Kidney (tissue), 14 donors: Measurements from ENCODE around the gene GLIPR1L1. TPM values are rescaled to one million over a fixed set of nuclear protein-coding genes. Genes with fewer than 3 reads are reported as not detected.
"Not testable (repeated sequence)": the region's sequence is repeated elsewhere in the genome, so short reads cannot be mapped to it uniquely, and the experiment has no call there.

Source experiments
- DNase-seq, 5 donors: peaks; one replicate each; pipeline ENCODE4 v3.0.0-alpha.2; 2013 to 2020
- FAIRE-seq: peaks from 2 replicates; lab custom pipeline; 2012; peaks lifted over from hg19 to GRCh38; lab: Jason Lieb, UNC
- H3K27ac ChIP-seq, 2 donors: one replicate each; pipeline ENCODE4 v1.7.0; 2013; ENCODE audit warnings: low read depth in 2 of 2, low read length in 2 of 2, inconsistent platforms in 1 of 2
- H3K27me3 ChIP-seq: one replicate; pipeline ENCODE4 v1.7.1; 2013; ENCODE audit warnings: low read length, inconsistent platforms; ENCODE audit not compliant: control insufficient read depth, insufficient read depth
- H3K36me3 ChIP-seq, 3 donors: one replicate each; pipeline versions ENCODE4 v1.7.0 to v1.7.1; 2013; ENCODE audit warnings: low read length in 3 of 3, control low read depth in 1 of 3, inconsistent platforms in 1 of 3; ENCODE audit not compliant: insufficient read depth in 3 of 3, control insufficient read depth in 2 of 3
- H3K4me1 ChIP-seq, 3 donors: one replicate each; pipeline versions ENCODE4 v1.7.0 to v1.7.1; 2013; ENCODE audit warnings: low read length in 3 of 3, inconsistent platforms in 1 of 3, low read depth in 1 of 3; ENCODE audit not compliant: control insufficient read depth in 2 of 3, insufficient read depth in 2 of 3
- H3K4me3 ChIP-seq, 3 donors: one replicate each; pipeline versions ENCODE4 v1.7.0 to v1.8.1; 2013; ENCODE audit warnings: low read length in 3 of 3, control low read depth in 1 of 3, inconsistent platforms in 1 of 3
- H3K9ac ChIP-seq, 3 donors: one replicate each; pipeline versions ENCODE4 v1.7.0 to v1.7.1; 2013; ENCODE audit warnings: low read length in 3 of 3, control low read depth in 1 of 3, inconsistent platforms in 1 of 3
- H3K9me3 ChIP-seq, 3 donors: one replicate each; pipeline versions ENCODE4 v1.7.0 to v1.7.1; 2013; ENCODE audit warnings: low read length in 3 of 3, control low read depth in 1 of 3, inconsistent platforms in 1 of 3; ENCODE audit not compliant: control insufficient read depth in 2 of 3, insufficient read depth in 1 of 3
- CTCF ChIP-seq: IDR thresholded peaks from 3 replicates; pipeline ENCODE4 v1.5.1; 2012; ENCODE audit warnings: mild to moderate bottlenecking, moderate library complexity, borderline replicate concordance; ENCODE audit not compliant: insufficient read depth; ENCODE audit errors: extremely low read depth
- intact Hi-C: fragments of 100-400 bp; cut with DNase I; formaldehyde crosslinking; loops from one replicate; pipeline ENCODE4 v1.11.1; 2022
- polyA plus RNA-seq: library from polyadenylated mRNA; stranded (reverse); fragments of 350-450 nt; fragmentation: Illumina TruSeq; extraction: RNeasy Lipid Tissue Mini Kit (QIAGEN cat#74804); gene quantifications from one replicate; pipeline ENCODE4 v1.2.3, GENCODE V29; 2014; ENCODE audit warnings: low read depth, low replicate concordance; ENCODE audit not compliant: insufficient read depth
- total RNA-seq: library from RNA; stranded (reverse); fragmentation: NEBNext Ultra II Directional; extraction: Animal tissue kit (Norgen Biotek cat#: 25700); gene quantifications from one replicate; pipeline ENCODE4 v1.2.1, GENCODE V29; 2021
- donor health status: control.
- donor health status: control.
- donor health status: control.
- donor health status: control.
- donor health status: control.
- donor health status: DM: yes; HTN: yes; CAD: no.
- donor health status: Normal renal cell carcinoma (clear cell type).

GLIPR1L1 gene
- total and polyA plus RNA-seq, 2 donors from 2014 or later = not detected

GRCh38 chr12:75337905-75338304 is 3.4 kb downstream of the GLIPR1L1 start:
- Histone ChIP-seq H3K27ac (no peak overlapping the region), H3K9ac (no peak overlapping the region), H3K4me3 (no peak overlapping the region), H3K27me3 (no peaks in the 10 kb centered on the region), H3K4me1 (peaks cover 0 to 6% (median 0%) of the 10 kb centered on the region in 3 donors), H3K9me3 (no peaks in the 10 kb centered on the region), H3K36me3 (no peaks in the 10 kb centered on the region)
- DNase-seq = no peak
- no peak for TF ChIP-seq CTCF
- FAIRE-seq = peak; percentile 50
- intact Hi-C loops = no loop called here

DNA sequence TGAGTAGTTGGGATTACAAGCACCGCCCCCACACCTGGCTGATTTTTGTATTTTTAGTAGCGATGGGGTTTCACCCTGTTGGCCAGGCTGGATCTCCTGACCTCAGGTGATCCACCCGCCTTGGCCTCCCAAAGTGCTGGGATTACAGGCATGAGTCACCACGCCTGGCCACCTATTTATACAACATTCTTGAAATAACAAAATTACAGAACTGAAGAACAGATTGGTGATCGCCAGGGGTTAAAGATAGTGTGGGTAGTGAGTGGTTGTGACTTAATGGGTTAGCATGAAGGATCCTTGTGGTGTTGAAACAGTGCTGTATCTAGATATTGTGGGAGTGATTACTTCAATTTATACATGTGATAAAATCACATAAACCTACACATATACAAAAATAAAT is 7.4 kb downstream of the GLIPR1L1 start:
- H3K27ac ChIP-seq = no peak overlapping the region
- H3K27me3 ChIP-seq = no peaks in the 10 kb centered on the region
- FAIRE-seq (no peak), DNase-seq (no peak)
- no peaks in the 10 kb centered on the region for H3K9me3 ChIP-seq
- H3K4me3 ChIP-seq = no peak overlapping the region
- H3K9ac ChIP-seq = no peak overlapping the region
- intact Hi-C loops = no loop called here
- H3K4me1 ChIP-seq = no peaks in the 10 kb centered on the region
- no peak for TF ChIP-seq CTCF
- no peaks in the 10 kb centered on the region for H3K36me3 ChIP-seq

DNA sequence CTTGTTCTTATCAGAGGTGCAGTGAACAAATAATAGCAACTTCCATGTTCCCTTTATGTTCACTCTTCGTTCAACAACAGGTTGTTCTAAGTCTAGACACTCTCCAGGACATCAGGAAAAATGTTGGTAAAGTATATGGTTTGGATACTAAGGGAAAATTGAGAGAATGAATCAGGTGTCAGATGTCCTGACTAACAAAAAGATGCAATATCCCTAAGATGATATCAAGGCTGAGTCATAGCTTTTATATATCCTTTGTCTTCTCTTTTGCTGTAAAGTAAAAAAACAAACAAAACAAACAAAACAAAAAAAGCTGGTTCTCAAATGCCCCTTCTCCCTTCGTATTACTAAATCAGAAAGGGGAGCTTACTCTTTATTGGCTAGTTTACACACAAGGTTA is 11.1 kb downstream of the GLIPR1L1 start:
- Histone ChIP-seq H3K4me3 (no peak overlapping the region), H3K9ac (no peak overlapping the region), H3K36me3 (no peaks in the 10 kb centered on the region), H3K4me1 (no peaks in the 10 kb centered on the region), H3K27me3 (no peaks in the 10 kb centered on the region), H3K27ac (no peak overlapping the region), H3K9me3 (no peaks in the 10 kb centered on the region)
- DNase-seq (no peak), FAIRE-seq (no peak)
- intact Hi-C loops = no loop called here
- TF ChIP-seq CTCF = no peak

DNA sequence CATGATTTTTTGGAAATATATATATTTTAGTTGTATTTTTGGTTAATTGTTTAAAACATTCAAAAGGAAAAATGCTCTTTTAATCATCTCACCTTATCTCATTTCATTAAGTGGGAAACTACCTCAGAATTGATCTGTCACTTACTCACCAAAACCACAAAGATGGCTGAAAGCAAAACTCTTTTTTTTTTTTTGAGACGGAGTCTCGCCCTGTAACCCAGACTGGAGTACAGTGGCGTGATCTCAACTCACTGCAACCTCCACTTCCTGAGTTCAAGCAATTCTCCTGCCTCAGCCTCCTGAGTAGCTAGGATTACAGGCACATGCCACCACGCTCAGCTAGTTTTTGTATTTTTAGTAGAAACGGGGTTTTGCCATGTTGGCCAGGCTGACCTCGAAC is 11.7 kb downstream of the GLIPR1L1 start:
- FAIRE-seq, H3K27me3 ChIP-seq, intact Hi-C loops: not testable (repeated sequence)

More for the DNA sequence above, 11.7 kb downstream of the GLIPR1L1 start:
- H3K4me1 ChIP-seq, H3K27ac ChIP-seq, H3K9ac ChIP-seq, H3K36me3 ChIP-seq, H3K9me3 ChIP-seq, DNase-seq, H3K4me3 ChIP-seq: not testable (repeated sequence)
